Natural killer cell treated with Interleukin-12 subunit alpha and Interleukin-12 subunit beta and Interleukin-15 and Interleukin-18, amount 100 ng/mL, for 72 hours (primary cell): ENCODE measurements around the gene FANCG. TPM values are rescaled to one million over a fixed set of nuclear protein-coding genes. Genes with fewer than 3 reads are reported as not detected.

ENCODE experiments used
- ATAC-seq, 2 donors: fragments of 150-1000 bp; cut with Tn5 transposase in 1 of 2; sonication (Bioruptor Pico), chemical (Tn5 transposase) in 1 of 2; 2 replicates each; pipeline ENCODE4 v1.10.0; 2021
- DNase-seq: peaks from one replicate; pipeline ENCODE4 v3.0.0; 2022; ENCODE audit warnings: low spot score
- H3K27ac Mint-ChIP-seq, 2 donors: 1 replicate in 1 of 2; 2 replicates in 1 of 2; pipeline ENCODE4 v1.8.0; 2022; ENCODE audit warnings: mixed read lengths in 2 of 2, mild to moderate bottlenecking in 1 of 2, moderate library complexity in 1 of 2
- H3K27me3 Mint-ChIP-seq, 2 donors: 1 replicate in 1 of 2; 2 replicates in 1 of 2; pipeline ENCODE4 v1.8.0; 2022; ENCODE audit warnings: mixed read lengths in 2 of 2
- H3K36me3 Mint-ChIP-seq: one replicate; pipeline ENCODE4 v1.8.0; 2022; ENCODE audit warnings: mixed read lengths
- H3K4me1 Mint-ChIP-seq, 2 donors: 1 replicate in 1 of 2; 2 replicates in 1 of 2; pipeline ENCODE4 v1.8.0; 2022; ENCODE audit warnings: low read depth in 2 of 2, mixed read lengths in 2 of 2, mild to moderate bottlenecking in 1 of 2
- H3K4me3 Mint-ChIP-seq: one replicate; pipeline ENCODE4 v1.8.0; 2022; ENCODE audit warnings: mixed read lengths
- H3K9me3 Mint-ChIP-seq: 2 replicates; pipeline ENCODE4 v1.8.0; 2022; ENCODE audit warnings: mixed read lengths
- total RNA-seq, 2 donors: library from RNA; stranded (reverse); gene quantifications; one replicate each; pipeline ENCODE4 v1.2.3, GENCODE V29; 2022

The FANCG gene
- total RNA-seq, 2 donors from 2014 or later = 74.9 to 185 TPM

DNA sequence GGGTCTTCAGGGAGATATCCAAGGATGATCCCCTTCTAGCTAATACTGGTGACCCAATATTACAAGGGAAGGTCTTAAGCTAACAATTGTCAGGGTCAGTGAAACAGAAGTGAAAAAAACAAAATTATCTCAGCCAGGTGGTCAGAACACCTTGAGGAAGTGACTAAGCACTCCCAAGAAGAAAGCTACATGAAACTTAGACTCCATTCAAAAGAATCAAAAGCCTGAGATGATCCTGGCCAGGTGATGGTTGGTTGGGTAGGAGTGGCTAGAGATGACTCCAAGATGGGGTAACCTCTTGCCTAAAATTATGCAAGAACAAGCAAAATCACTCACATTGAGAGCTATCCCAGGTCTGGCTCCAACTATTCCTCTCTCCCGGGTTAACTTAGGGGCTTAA lies 12.7 kb downstream of the FANCG start:
- Mint-ChIP-seq H3K27me3 (no peaks in the 10 kb centered on the region), H3K36me3 (peaks cover 57% of the 10 kb centered on the region), H3K27ac (peak overlapping the region in 1 of 2 donors; percentile 23), H3K9me3 (no peaks in the 10 kb centered on the region), H3K4me3 (no peak overlapping the region), H3K4me1 (peaks cover 38 to 48% of the 10 kb centered on the region in 2 donors)
- ATAC-seq = no peak
- no peak for DNase-seq

DNA sequence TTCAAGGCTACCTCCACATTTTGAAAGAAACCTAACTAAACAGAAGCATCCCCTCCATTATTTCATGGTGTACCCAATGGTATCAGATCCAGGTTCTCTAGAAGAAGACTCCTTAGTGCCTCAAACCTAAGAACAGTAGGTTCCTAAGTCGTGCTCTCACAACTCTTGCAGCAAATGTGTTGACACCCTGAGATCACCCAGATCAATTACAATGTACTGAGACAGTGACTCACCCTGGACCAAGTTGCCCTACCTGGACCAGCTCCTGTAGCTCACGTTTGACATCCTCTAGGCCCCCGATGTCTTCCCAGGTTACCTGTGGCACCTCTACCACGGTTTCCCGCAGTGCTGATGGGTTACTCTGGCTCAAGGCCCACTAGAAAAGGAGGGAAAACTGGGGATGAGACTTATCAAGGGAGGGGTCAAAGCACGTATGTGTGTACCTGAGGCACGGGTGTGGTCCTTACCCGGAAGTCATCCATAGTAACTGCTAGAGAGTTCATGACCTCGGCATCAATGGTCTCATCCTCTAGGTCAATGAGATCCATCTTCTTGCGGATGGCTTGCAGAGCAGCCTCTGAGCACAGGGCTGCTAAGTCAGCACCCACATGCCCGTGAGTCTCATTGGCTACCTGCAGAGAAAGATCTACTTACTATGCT lies 19.1 kb downstream of the FANCG start:
- DNase-seq (no peak), ATAC-seq (no peak)
- H3K9me3 Mint-ChIP-seq = no peaks in the 10 kb centered on the region
- no peak overlapping the region for H3K4me3 Mint-ChIP-seq
- no peak overlapping the region for H3K27ac Mint-ChIP-seq
- H3K27me3 Mint-ChIP-seq = no peaks in the 10 kb centered on the region
- H3K36me3 Mint-ChIP-seq = peaks cover 41% of the 10 kb centered on the region
- H3K4me1 Mint-ChIP-seq = peaks cover 0 to 22% of the 10 kb centered on the region in 2 donors

DNA sequence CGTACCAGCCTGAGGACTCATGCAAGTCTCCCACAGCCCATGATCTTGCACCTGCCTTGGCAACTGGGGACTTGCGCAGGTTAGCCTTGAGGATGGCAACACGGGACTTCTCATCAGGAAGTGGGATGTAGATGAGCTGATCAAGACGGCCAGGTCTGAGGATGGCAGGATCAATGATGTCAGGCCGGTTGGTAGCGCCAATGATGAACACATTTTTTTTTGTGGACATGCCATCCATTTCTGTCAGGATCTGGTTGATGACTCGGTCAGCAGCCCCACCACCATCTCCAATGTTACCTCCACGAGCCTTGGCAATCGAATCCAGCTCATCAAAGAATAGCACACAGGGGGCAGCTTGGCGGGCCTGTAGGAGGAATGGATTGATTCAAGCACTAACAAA lies 20.3 kb downstream of the FANCG start:
- H3K27ac Mint-ChIP-seq = no peak overlapping the region
- no peak overlapping the region for H3K4me3 Mint-ChIP-seq
- H3K9me3 Mint-ChIP-seq = no peaks in the 10 kb centered on the region
- no peaks in the 10 kb centered on the region for H3K27me3 Mint-ChIP-seq
- peaks cover 44% of the 10 kb centered on the region for H3K36me3 Mint-ChIP-seq
- H3K4me1 Mint-ChIP-seq = peaks cover 0 to 16% of the 10 kb centered on the region in 2 donors
- ATAC-seq (no peak), DNase-seq (no peak)

DNA sequence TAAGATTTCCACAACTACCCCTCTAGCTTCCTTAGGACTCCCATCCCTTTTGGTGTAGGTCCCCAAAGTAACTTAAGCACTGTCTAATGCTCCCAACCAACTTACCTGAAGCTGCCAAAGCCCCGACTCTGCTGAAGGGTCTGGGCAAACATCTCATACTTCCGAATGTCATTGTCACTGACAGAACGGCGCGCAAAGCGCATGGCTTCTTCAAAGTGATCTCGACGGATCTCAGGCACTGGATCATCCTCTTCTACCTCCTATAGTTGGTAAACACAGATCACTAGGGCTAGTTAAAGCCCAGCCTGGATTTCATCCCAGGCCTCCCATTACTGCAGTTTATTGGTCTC lies 22.5 kb downstream of the FANCG start:
- ATAC-seq = no peak
- H3K4me1 Mint-ChIP-seq = peaks cover 0 to 14% of the 10 kb centered on the region in 2 donors
- H3K27ac Mint-ChIP-seq = no peak overlapping the region

DNA sequence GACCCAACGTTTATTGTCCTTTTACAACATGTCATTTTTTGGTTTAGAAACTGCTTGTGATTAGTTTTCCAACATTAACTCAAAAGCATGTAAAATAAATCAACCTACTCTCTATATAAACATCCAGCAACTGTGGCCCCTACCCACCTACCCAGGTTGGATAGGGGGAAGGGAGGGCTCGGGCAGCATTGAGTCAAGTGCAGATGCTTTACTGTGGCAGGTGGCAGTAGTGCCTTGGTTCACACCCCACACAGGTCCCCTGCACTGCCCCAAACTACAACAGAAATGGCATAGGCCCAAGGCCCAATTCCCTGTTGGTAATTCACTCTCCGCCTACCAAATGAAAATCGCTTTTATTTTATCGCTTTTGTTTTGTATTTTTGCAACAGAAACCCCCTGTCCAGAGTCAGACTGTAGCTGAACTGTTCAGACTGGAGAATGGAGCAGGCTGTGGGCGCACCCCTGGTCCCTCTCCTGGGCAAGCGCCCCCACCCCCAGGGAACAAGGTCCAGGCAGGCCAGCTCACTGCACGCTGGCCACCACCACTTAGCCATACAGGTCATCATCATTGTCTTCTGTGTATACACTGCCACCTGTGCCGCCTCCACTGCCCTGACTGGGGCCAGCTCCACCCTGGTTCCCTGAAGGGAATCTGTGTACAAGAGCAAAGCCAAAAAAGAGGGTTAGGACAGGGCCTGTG lies 23.0 kb downstream of the FANCG start:
- Mint-ChIP-seq H3K27me3 (no peaks in the 10 kb centered on the region), H3K27ac (no peak overlapping the region), H3K9me3 (no peaks in the 10 kb centered on the region), H3K36me3 (peaks cover 26% of the 10 kb centered on the region), H3K4me3 (no peak overlapping the region), H3K4me1 (peaks cover 0 to 12% of the 10 kb centered on the region in 2 donors)
- DNase-seq = no peak
- no peak for ATAC-seq

More for the DNA sequence above, 22.5 kb downstream of the FANCG start:
- H3K27me3 Mint-ChIP-seq = no peaks in the 10 kb centered on the region
- no peak for DNase-seq
- no peak overlapping the region for H3K4me3 Mint-ChIP-seq
- H3K36me3 Mint-ChIP-seq = peaks cover 29% of the 10 kb centered on the region
- H3K9me3 Mint-ChIP-seq = no peaks in the 10 kb centered on the region

- H3K27ac Mint-ChIP-seq = no peak overlapping the region
- no peaks in the 10 kb centered on the region for H3K27me3 Mint-ChIP-seq
- no peaks in the 10 kb centered on the region for H3K9me3 Mint-ChIP-seq
- H3K36me3 Mint-ChIP-seq = peaks cover 27% of the 10 kb centered on the region
- ATAC-seq (no peak), DNase-seq (no peak)
- H3K4me3 Mint-ChIP-seq = no peak overlapping the region
- peaks cover 5 to 13% of the 10 kb centered on the region in 2 donors for H3K4me1 Mint-ChIP-seq
Observed at GRCh38 chr9:35054871-35055644, 24.7 kb downstream of the FANCG start.

GRCh38 chr9:35054185-35054835 lies 25.4 kb downstream of the FANCG start:
- Mint-ChIP-seq H3K4me3 (no peak overlapping the region), H3K36me3 (peaks cover 24% of the 10 kb centered on the region)

GRCh38 chr9:35051069-35051967 lies 28.4 kb downstream of the FANCG start:
- no peaks in the 10 kb centered on the region for H3K27me3 Mint-ChIP-seq
- H3K4me3 Mint-ChIP-seq = no peak overlapping the region
- H3K36me3 Mint-ChIP-seq = peaks cover 28% of the 10 kb centered on the region
- ATAC-seq (peak in 1 of 2 donors; percentile 62), DNase-seq (no peak)
- no peak overlapping the region for H3K27ac Mint-ChIP-seq
- H3K9me3 Mint-ChIP-seq = no peaks in the 10 kb centered on the region
- H3K4me1 Mint-ChIP-seq = peaks cover 5 to 9% of the 10 kb centered on the region in 2 donors

More at GRCh38 chr9:35054185-35054835, 25.4 kb downstream of the FANCG start:
- Mint-ChIP-seq H3K27me3 (no peaks in the 10 kb centered on the region), H3K27ac (no peak overlapping the region), H3K4me1 (peaks cover 5 to 10% of the 10 kb centered on the region in 2 donors), H3K9me3 (no peaks in the 10 kb centered on the region)
- no peak for ATAC-seq
- DNase-seq = no peak

DNA sequence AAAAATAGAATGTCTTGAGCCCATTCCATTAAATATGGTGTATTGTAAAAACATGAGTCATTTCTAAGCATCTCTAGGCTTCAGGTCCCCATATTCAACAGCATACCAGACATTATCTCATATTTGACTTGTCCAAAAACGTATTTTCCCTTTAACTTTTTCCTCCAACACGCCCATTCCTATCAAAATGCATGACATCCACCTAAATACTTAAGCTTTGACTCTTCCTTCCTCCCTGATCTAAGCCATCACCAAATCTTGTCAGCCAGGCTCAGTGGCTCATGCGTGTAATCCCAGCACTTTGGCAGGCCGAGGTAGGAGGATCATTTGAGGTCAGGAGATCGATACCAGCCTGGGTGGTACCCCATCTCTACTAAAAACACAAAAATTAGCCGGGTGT lies 31.2 kb downstream of the FANCG start:
- Mint-ChIP-seq H3K36me3 (peaks cover 18% of the 10 kb centered on the region), H3K9me3 (no peaks in the 10 kb centered on the region), H3K4me3 (no peak overlapping the region), H3K27ac (no peak overlapping the region), H3K27me3 (no peaks in the 10 kb centered on the region), H3K4me1 (peaks cover 5 to 12% of the 10 kb centered on the region in 2 donors)
- ATAC-seq = no peak
- DNase-seq = no peak

- no peak overlapping the region for H3K27ac Mint-ChIP-seq
- H3K36me3 Mint-ChIP-seq = peaks cover 9% of the 10 kb centered on the region
Observed at GRCh38 chr9:35044071-35044470, 35.7 kb downstream of the FANCG start.

GRCh38 chr9:35042891-35043545 lies 36.7 kb downstream of the FANCG start:
- H3K4me1 Mint-ChIP-seq = peaks cover 5 to 6% of the 10 kb centered on the region in 2 donors
- DNase-seq (no peak), ATAC-seq (no peak)
- no peak overlapping the region for H3K4me3 Mint-ChIP-seq
- H3K9me3 Mint-ChIP-seq = no peaks in the 10 kb centered on the region
- H3K36me3 Mint-ChIP-seq = no peaks in the 10 kb centered on the region
- no peak overlapping the region for H3K27ac Mint-ChIP-seq
- no peaks in the 10 kb centered on the region for H3K27me3 Mint-ChIP-seq

More at GRCh38 chr9:35044071-35044470, 35.7 kb downstream of the FANCG start:
- DNase-seq (no peak), ATAC-seq (no peak)
- no peaks in the 10 kb centered on the region for H3K9me3 Mint-ChIP-seq
- H3K27me3 Mint-ChIP-seq = no peaks in the 10 kb centered on the region
- H3K4me1 Mint-ChIP-seq = peaks cover 5 to 9% of the 10 kb centered on the region in 2 donors
- no peak overlapping the region for H3K4me3 Mint-ChIP-seq

DNA sequence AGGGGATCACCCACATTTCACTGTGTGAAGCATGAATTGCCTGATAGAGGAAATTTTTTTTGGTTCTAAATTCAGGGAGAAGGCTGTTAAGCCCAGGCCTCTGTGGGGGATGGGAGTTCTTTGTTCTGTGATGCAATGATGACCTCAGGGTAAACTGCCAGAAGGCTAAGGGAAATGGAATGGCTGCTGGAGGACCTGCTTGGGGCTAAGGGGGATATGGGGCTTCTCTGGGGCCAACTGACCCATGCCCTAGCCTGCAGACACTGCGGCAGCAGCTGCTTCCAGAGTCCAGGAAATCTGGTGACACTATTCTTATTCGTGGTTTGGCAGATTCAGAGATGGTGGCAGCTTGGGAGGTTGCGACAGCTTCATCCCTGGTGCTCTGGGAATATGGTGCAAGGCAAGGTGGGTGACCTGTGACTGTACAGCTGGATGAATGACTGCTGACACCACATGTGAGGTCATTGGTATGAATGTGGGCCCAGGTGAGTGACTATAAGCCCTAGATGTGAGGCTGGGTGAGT lies 37.6 kb downstream of the FANCG start:
- Mint-ChIP-seq H3K4me1 (peaks cover 5 to 6% of the 10 kb centered on the region in 2 donors), H3K36me3 (no peaks in the 10 kb centered on the region), H3K27ac (peak overlapping the region in 1 of 2 donors; percentile 17), H3K4me3 (no peak overlapping the region), H3K27me3 (no peaks in the 10 kb centered on the region), H3K9me3 (no peaks in the 10 kb centered on the region)
- no peak for DNase-seq
- no peak for ATAC-seq
